HG02759 (cell line): Measurements from ENCODE around the gene PRTN3.

ENCODE experiments used
- ATAC-seq: cut with Tn5 transposase; IDR thresholded peaks from one replicate; pipeline ENCODE4 v1.9.1; 2021; ENCODE audit warnings: mild to moderate bottlenecking, moderate library complexity; ENCODE audit not compliant: unreplicated experiment

Gene PRTN3

GRCh38 chr19:840519-841206, at the start of gene PRTN3:
Gene PRTN3, plus strand, starts transcription at chr19:840999. Its CDS starts 10 bp downstream, at chr19:841009.
- ATAC-seq, result no peak

GRCh38 chr19:791007-791566, 49.7 kb upstream of the PRTN3 start:
- ATAC-seq, result no peak

- ATAC-seq, result no peak
Measured at GRCh38 chr19:791567-792305, 49.1 kb upstream of the PRTN3 start.

GRCh38 chr19:792306-792885, 48.4 kb upstream of the PRTN3 start:
- no peak for ATAC-seq

GRCh38 chr19:793806-794205, 47.0 kb upstream of the PRTN3 start:
- no peak for ATAC-seq

- no peak for ATAC-seq
Measured at GRCh38 chr19:795073-795611, 45.7 kb upstream of the PRTN3 start.

- ATAC-seq, result no peak
Measured at GRCh38 chr19:795691-796581, 44.9 kb upstream of the PRTN3 start.

GRCh38 chr19:796692-797527, 43.9 kb upstream of the PRTN3 start, which contains the start of gene PTBP1:
Gene PTBP1, plus strand, starts transcription at chr19:797452. Its CDS starts 46 bp downstream, at chr19:797498.
- peak; percentile 72 for ATAC-seq

- ATAC-seq, result peak; percentile 60
Measured at GRCh38 chr19:797528-798414, 43.0 kb upstream of the PRTN3 start.

- ATAC-seq, result no peak
Measured at GRCh38 chr19:798415-799075, 42.3 kb upstream of the PRTN3 start.

GRCh38 chr19:799076-799881, 41.5 kb upstream of the PRTN3 start:
- ATAC-seq, result no peak

GRCh38 chr19:800360-801029, 40.3 kb upstream of the PRTN3 start:
- ATAC-seq, result no peak

GRCh38 chr19:801030-801860, 39.6 kb upstream of the PRTN3 start:
- no peak for ATAC-seq

- no peak for ATAC-seq
Measured at GRCh38 chr19:801861-802497, 38.8 kb upstream of the PRTN3 start.

GRCh38 chr19:802498-803098, 38.2 kb upstream of the PRTN3 start:
- ATAC-seq, result no peak
